IPS-15b (cell line): ENCODE measurements around the gene XPA.

Source experiments
- H3K27me3 ChIP-seq: one replicate; pipeline ENCODE4 v1.6.1; 2013; ENCODE audit warnings: low read length; ENCODE audit not compliant: control insufficient read depth, insufficient read depth
- H3K36me3 ChIP-seq: one replicate; pipeline ENCODE4 v1.6.1; 2013; ENCODE audit warnings: low read length; ENCODE audit not compliant: control insufficient read depth, insufficient read depth
- H3K4me1 ChIP-seq: one replicate; pipeline ENCODE4 v1.6.1; 2013; ENCODE audit warnings: mild to moderate bottlenecking, low read length; ENCODE audit not compliant: control insufficient read depth, insufficient read depth
- H3K4me3 ChIP-seq: one replicate; pipeline ENCODE4 v1.5.1; 2013; ENCODE audit warnings: low read depth, low read length
- H3K9ac ChIP-seq: one replicate; pipeline ENCODE4 v1.6.1; 2013; ENCODE audit warnings: low read depth, mild to moderate bottlenecking, low read length
- H3K9me3 ChIP-seq: one replicate; pipeline ENCODE4 v1.6.1; 2013; ENCODE audit warnings: mild to moderate bottlenecking, low read length; ENCODE audit not compliant: control insufficient read depth, insufficient read depth

Gene XPA

GRCh38 chr9:97638666-97639065 is 58.5 kb downstream of the XPA start:
- Histone ChIP-seq H3K9me3 (no peaks in the 10 kb centered on the region), H3K27me3 (no peaks in the 10 kb centered on the region), H3K36me3 (no peaks in the 10 kb centered on the region), H3K4me1 (peaks cover 6% of the 10 kb centered on the region), H3K9ac (no peak overlapping the region), H3K4me3 (no peak overlapping the region)

- H3K36me3 ChIP-seq = no peaks in the 10 kb centered on the region
- peaks cover 6% of the 10 kb centered on the region for H3K4me1 ChIP-seq
- no peak overlapping the region for H3K4me3 ChIP-seq
- no peaks in the 10 kb centered on the region for H3K27me3 ChIP-seq
- no peak overlapping the region for H3K9ac ChIP-seq
- no peaks in the 10 kb centered on the region for H3K9me3 ChIP-seq
Observed at GRCh38 chr9:97636903-97637302, 60.2 kb downstream of the XPA start.

GRCh38 chr9:97635026-97635425 is 62.1 kb downstream of the XPA start:
- no peak overlapping the region for H3K9ac ChIP-seq
- H3K9me3 ChIP-seq = no peaks in the 10 kb centered on the region
- H3K27me3 ChIP-seq = no peaks in the 10 kb centered on the region
- H3K36me3 ChIP-seq = no peaks in the 10 kb centered on the region
- peak overlapping the region; percentile 68 for H3K4me3 ChIP-seq
- H3K4me1 ChIP-seq = peaks cover 6% of the 10 kb centered on the region

GRCh38 chr9:97633859-97634490 is 63.2 kb downstream of the XPA start:
- Histone ChIP-seq H3K27me3 (no peaks in the 10 kb centered on the region), H3K4me1 (peaks cover 10% of the 10 kb centered on the region), H3K36me3 (no peaks in the 10 kb centered on the region), H3K9ac (peak overlapping the region; percentile 90), H3K9me3 (no peaks in the 10 kb centered on the region), H3K4me3 (peak overlapping the region; percentile 68)

GRCh38 chr9:97632985-97633858 is 63.9 kb downstream of the XPA start, which contains the start of the genes NCBP1 and TSTD2:
NCBP1 (plus strand) TSS chr9:97633821; CDS start chr9:97633882, 61 bp downstream.
TSTD2 (minus strand) TSS chr9:97633368; CDS start chr9:97627562, 5,806 bp downstream.
- no peaks in the 10 kb centered on the region for H3K36me3 ChIP-seq
- H3K9ac ChIP-seq = peak within 1 kb of the TSS; percentile 90
- no peaks in the 10 kb centered on the region for H3K9me3 ChIP-seq
- H3K4me3 ChIP-seq = peak within 1 kb of the TSS; percentile 68
- no peaks in the 10 kb centered on the region for H3K27me3 ChIP-seq
- peaks cover 15% of the 10 kb centered on the region for H3K4me1 ChIP-seq

- Histone ChIP-seq H3K27me3 (no peaks in the 10 kb centered on the region), H3K36me3 (no peaks in the 10 kb centered on the region), H3K9ac (peak overlapping the region; percentile 90), H3K4me3 (peak overlapping the region; percentile 68), H3K4me1 (peaks cover 15% of the 10 kb centered on the region), H3K9me3 (no peaks in the 10 kb centered on the region)
Observed at GRCh38 chr9:97632248-97632984, 64.7 kb downstream of the XPA start.

GRCh38 chr9:97630591-97630990 is 66.5 kb downstream of the XPA start:
- H3K4me1 ChIP-seq = peaks cover 10% of the 10 kb centered on the region
- no peaks in the 10 kb centered on the region for H3K9me3 ChIP-seq
- no peaks in the 10 kb centered on the region for H3K36me3 ChIP-seq
- no peak overlapping the region for H3K4me3 ChIP-seq
- H3K9ac ChIP-seq = no peak overlapping the region
- H3K27me3 ChIP-seq = no peaks in the 10 kb centered on the region

- Histone ChIP-seq H3K27me3 (no peaks in the 10 kb centered on the region), H3K9me3 (no peaks in the 10 kb centered on the region), H3K36me3 (peaks cover 2% of the 10 kb centered on the region), H3K4me1 (peaks cover 10% of the 10 kb centered on the region), H3K4me3 (no peak overlapping the region), H3K9ac (no peak overlapping the region)
Observed at GRCh38 chr9:97629156-97629555, 68.0 kb downstream of the XPA start.

- H3K9me3 ChIP-seq = no peaks in the 10 kb centered on the region
- peaks cover 6% of the 10 kb centered on the region for H3K36me3 ChIP-seq
- H3K4me1 ChIP-seq = peaks cover 10% of the 10 kb centered on the region
- H3K9ac ChIP-seq = no peak overlapping the region
- H3K27me3 ChIP-seq = no peaks in the 10 kb centered on the region
- no peak overlapping the region for H3K4me3 ChIP-seq
Observed at GRCh38 chr9:97628668-97629067, 68.5 kb downstream of the XPA start.

GRCh38 chr9:97627624-97628023 is 69.5 kb downstream of the XPA start:
- Histone ChIP-seq H3K9ac (no peak overlapping the region), H3K4me3 (no peak overlapping the region), H3K9me3 (no peaks in the 10 kb centered on the region), H3K27me3 (no peaks in the 10 kb centered on the region), H3K36me3 (peaks cover 11% of the 10 kb centered on the region), H3K4me1 (peaks cover 10% of the 10 kb centered on the region)

GRCh38 chr9:97625620-97626019 is 71.5 kb downstream of the XPA start:
- Histone ChIP-seq H3K36me3 (peaks cover 22% of the 10 kb centered on the region), H3K4me3 (no peak overlapping the region), H3K4me1 (peaks cover 10% of the 10 kb centered on the region), H3K27me3 (no peaks in the 10 kb centered on the region), H3K9ac (no peak overlapping the region), H3K9me3 (peaks cover 3% of the 10 kb centered on the region)
